ENCODE results near the gene LIPG.

GRCh38 chr18:49519101-49519971 lies 42.5 kb upstream of the LIPG start:
- TF ChIP-seq, protein P1, sequence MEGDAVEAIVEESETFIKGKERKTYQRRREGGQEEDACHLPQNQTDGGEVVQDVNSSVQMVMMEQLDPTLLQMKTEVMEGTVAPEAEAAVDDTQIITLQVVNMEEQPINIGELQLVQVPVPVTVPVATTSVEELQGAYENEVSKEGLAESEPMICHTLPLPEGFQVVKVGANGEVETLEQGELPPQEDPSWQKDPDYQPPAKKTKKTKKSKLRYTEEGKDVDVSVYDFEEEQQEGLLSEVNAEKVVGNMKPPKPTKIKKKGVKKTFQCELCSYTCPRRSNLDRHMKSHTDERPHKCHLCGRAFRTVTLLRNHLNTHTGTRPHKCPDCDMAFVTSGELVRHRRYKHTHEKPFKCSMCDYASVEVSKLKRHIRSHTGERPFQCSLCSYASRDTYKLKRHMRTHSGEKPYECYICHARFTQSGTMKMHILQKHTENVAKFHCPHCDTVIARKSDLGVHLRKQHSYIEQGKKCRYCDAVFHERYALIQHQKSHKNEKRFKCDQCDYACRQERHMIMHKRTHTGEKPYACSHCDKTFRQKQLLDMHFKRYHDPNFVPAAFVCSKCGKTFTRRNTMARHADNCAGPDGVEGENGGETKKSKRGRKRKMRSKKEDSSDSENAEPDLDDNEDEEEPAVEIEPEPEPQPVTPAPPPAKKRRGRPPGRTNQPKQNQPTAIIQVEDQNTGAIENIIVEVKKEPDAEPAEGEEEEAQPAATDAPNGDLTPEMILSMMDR (conservative IDR thresholded peaks at IDR 0.05; ENCODE audit: low read length): no peak
- no peak for TF ChIP-seq EZH2phosphoT487 (IDR thresholded peaks at IDR 0.05; ENCODE audit: borderline replicate concordance)
